Measurements from ENCODE around the gene FAM200B.
A peak's percentile ranks its signal among the peaks of the same experiment; 100 is the strongest.

Gene FAM200B

GRCh38 chr4:15681372-15682241, at the start of gene FAM200B:
TSS of gene FAM200B (plus strand) at chr4:15681827. CDS start at chr4:15686978, 5,151 bp downstream.
- DNase-seq (ENCODE audit: low read depth in 2 of 2): peak; percentile 98

DNA sequence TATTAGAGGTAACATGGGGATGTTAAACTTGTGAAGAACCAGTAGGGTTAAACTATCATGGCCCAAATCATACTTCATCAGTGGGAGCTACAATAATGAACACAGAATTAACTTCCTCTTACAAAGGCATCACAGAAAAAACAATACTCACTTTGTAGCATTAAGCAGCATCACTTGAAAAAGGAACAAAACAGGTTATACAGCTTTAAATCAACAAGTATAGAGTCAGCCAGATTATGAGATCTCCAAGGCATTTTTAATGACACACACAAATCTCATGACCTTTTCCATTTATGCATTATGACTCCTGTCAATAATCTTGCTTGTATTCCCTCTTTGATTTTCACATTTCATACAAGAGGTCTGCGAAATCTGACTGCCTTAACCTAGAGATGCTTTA, 44.8 kb upstream of the FAM200B start:
- no peak for DNase-seq (ENCODE audit: low read depth in 2 of 2)

DNA sequence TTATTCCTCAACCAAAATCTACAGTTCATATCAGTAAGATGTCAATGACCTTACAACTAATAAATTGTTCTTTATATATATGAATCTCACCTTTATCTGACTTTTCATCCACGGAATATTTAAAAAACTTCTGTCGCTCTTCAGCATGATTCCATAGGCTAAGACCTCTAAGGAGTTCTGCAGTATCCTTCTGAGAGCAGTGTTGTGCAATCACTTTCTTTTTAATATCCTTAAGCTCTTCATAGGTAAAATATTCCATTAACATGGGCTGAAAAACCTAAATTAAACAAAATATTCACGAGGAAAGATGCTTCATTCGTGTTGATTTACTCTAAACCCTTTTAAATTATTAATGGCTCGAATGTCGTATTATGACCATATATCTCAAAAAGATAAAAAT, 43.2 kb upstream of the FAM200B start:
- DNase-seq (ENCODE audit: low read depth in 2 of 2): no peak

DNA sequence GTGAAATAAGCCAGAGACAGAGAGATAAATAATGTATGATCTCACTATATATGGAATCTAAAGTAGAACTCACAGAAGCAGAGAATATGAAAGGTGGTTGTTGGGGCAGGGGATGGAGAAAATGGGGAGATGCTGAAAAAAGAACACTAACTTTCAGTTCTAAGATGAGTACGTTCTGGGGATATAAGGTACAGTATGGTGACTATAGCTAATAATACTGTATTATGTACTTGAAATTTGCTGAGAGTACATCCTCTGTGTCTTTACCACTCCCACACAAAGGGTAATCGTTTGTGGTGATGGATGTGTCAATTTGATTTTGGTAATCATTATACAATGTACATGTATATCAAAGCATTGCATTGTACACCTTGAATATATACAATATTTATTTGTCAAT, 33.0 kb upstream of the FAM200B start:
- DNase-seq (ENCODE audit: low read depth in 2 of 2): no peak

GRCh38 chr4:15649914-15650545, 31.6 kb upstream of the FAM200B start:
- peak in 1 of 2 experiments; percentile 25 for DNase-seq (ENCODE audit: low read depth in 2 of 2)

DNA sequence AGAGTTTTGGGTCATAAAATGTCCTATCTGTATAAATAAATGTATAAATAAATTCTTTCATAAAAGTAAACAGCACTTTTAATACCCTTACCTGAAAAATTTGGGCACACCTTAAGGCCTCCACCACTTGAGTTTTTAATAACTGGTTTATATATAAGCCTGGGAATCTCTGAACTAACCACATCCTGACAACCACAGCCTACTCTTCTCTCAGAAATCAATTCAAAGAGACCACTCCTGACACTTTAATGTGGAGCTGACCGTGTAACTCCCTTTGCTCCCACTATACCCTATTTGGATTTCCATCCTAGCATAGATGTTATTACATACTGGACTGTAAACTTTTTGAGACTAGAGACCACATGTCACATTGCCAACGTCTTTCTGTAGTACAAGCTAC, 30.0 kb upstream of the FAM200B start:
- no peak for DNase-seq (ENCODE audit: low read depth in 2 of 2)

DNA sequence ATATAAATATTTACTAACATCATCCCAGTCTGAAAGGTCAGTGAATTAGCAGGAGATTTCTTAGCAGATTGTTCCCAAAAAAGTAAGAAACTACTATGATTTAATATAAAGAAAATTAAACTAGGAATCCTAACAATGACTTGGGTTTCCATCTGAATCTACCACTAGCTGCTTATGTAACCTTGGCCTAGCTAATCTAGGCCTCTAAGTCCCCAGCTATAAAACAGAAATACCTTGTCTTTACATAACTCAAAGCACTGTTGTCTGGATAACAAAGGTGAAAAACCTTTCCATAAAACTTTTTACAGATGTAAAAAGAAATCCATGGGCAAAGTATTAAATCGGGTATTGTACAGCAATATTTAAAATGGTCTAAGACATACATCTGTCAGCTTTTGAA, 29.4 kb upstream of the FAM200B start:
- no peak for DNase-seq (ENCODE audit: low read depth in 2 of 2)

- no peak for DNase-seq (ENCODE audit: low read depth in 2 of 2)
Measured at GRCh38 chr4:15652841-15653240, 28.8 kb upstream of the FAM200B start.

DNA sequence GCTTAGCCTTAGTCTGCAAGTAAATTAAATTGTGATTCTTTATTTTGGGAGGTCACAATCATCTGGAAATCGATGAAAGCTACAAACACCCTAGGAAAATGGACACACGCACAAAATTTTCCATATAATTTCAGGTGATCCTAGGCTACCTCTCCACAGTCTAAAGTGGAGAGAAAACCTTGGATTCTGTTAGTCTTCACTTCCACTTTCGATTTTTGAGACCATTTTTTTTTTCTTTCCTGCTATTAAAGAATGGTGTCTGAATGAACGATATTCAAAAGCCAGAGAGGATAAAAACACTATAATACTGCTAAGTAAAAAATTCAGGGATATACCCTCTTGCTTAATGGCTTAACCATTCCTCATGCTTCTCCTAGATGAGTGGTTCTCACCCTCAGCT, 28.2 kb upstream of the FAM200B start:
- no peak for DNase-seq (ENCODE audit: low read depth in 2 of 2)

GRCh38 chr4:15653864-15654592, 27.6 kb upstream of the FAM200B start:
- DNase-seq (ENCODE audit: low read depth in 2 of 2): no peak

GRCh38 chr4:15654593-15655222, 26.9 kb upstream of the FAM200B start:
- no peak for DNase-seq (ENCODE audit: low read depth in 2 of 2)

DNA sequence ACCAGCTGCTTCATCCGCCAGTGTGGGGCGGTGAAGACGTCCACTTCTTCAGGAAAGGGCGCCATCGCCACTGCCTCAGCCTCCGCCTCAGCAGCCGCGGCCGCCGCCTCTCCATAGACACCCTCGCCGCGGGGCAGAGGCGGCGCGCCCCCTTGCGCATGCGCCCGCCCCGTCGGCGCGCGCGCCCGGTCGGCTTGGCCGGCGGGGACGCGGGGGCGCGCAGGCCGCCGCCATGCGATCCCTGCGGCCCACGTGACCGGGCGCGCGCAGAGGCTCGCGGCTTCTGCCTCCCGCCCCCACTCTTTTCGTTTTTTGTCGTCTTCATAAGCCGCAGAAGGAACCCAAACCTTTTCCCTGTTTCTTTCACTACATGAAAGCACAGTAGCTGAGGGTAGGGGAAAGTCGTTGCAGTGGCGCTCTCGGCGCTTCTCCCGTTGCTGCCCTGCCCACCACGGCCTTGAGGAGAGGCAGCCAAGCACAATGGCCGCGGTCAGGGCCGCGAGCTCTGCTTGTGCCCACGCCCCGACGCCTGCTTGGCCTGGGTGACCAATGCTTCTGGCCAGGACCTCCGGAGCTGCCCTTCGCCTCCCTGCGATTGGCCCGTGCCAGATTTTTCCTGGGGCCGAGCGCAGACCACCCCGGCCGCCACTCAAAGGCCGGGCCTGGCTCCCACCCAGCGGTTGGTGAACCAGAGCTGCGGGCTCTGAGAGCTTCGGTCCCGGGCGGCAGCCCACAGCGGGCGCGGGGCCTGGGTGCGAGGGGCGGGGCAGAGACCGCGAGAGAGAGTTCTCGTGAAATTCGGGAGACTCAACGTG, 26.2 kb upstream of the FAM200B start, which contains the start of gene FBXL5:
TSS of gene FBXL5 (minus strand) at position 135 of the 815 bp plus-strand sequence. CDS start at position 65, 70 bp downstream.
- DNase-seq (ENCODE audit: low read depth in 2 of 2): peak; percentile 75 to 76

GRCh38 chr4:15656038-15656470, 25.6 kb upstream of the FAM200B start:
- DNase-seq (ENCODE audit: low read depth in 2 of 2): no peak

DNA sequence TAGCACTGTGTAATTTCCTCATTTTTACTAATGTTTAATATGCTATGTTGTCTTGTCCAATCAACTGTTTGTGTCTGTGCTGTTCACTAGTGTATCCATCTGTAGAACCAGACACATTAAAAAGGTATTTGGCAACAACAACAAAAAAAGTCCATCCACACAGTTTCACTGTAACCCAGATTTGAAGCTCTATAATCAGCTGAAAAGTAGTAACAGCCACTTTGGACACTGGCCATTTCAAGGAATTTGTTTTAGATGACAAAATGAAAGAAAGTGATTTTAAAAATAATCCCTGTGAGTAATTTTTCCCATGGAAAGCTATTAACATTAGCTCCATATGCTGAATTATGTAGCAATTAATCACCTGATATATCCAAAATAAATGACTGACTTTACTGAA, 24.3 kb upstream of the FAM200B start:
- DNase-seq (ENCODE audit: low read depth in 2 of 2): no peak

DNA sequence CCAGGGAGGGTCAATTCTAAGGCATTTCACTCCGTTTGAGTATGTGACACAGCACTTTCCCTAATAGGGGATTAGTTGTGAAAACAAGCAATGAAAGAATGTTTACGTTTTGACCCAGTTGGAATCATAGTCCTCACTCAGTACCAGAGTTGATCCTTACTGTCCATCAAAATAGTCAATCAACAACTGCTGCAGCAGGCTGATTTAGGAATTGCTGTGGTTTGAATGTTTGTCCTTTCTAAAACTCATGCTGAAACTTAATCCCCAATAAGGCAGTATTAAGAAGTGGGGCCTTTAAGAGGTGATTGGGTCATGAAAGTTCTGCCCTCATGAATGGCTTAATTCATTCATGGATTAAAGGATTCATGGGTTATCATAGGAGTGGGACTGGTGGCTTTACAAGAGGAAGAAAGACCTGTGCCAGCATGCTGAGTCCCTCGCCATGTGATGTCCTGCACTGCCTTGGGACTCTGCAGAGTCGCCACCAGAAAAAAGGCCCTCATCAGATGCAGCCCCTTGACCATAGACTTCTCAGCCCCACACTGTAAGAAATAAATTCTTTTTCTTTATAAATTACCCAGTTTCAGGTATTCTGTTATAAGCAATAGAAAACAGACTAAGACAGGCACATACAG, 23.4 kb upstream of the FAM200B start:
- DNase-seq (ENCODE audit: low read depth in 2 of 2): no peak

- DNase-seq (ENCODE audit: low read depth in 2 of 2): no peak
Measured at GRCh38 chr4:15658781-15659180, 22.8 kb upstream of the FAM200B start.

GRCh38 chr4:15659768-15660570, 21.7 kb upstream of the FAM200B start:
- no peak for DNase-seq (ENCODE audit: low read depth in 2 of 2)

DNA sequence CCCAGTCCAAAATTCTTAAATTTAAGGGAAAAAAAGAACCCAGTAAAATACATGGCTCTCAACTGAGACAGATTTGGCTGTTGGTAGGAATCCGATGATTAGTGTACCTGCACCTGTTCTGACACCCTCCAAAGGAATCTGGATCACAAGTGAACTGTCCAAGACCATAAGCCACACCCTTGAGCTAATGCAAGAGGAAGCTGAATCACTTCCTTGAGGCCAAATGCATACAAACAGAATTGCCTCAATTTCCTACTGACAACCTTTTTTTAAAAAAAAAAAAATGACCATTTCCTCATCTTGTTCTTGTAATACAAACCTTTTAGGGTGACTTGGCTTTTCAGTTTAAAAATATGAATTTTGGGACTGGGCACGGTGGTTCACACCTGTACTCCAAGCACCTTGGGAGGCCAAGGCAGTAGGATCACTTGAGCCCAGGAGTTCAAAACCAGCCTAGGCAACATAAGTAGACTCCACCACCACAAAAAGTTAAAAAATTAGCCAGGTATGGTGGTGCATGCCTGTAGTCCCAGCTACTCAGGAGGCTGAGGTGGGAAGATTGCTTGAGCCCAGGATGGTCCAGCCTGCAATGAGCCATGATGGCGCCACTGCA, 15.8 kb upstream of the FAM200B start:
- DNase-seq (ENCODE audit: low read depth in 2 of 2): no peak

- no peak for DNase-seq (ENCODE audit: low read depth in 2 of 2)
Measured at GRCh38 chr4:15667006-15667405, 14.6 kb upstream of the FAM200B start.

Data from fibroblast of skin of left quadriceps (primary cell).